T-helper 22 cell (primary cell): ENCODE results near the gene CERKL.

ENCODE experiments used
- DNase-seq: peaks from one replicate; pipeline ENCODE4 v3.0.0-alpha.2; 2020; ENCODE audit warnings: low read depth

CERKL gene

GRCh38 chr2:181628590-181629585 lies 28.0 kb downstream of the CERKL start:
- no peak for DNase-seq

- DNase-seq = no peak
Observed at GRCh38 chr2:181627545-181627944, 29.4 kb downstream of the CERKL start.

GRCh38 chr2:181626671-181627070 lies 30.2 kb downstream of the CERKL start:
- no peak for DNase-seq

DNA sequence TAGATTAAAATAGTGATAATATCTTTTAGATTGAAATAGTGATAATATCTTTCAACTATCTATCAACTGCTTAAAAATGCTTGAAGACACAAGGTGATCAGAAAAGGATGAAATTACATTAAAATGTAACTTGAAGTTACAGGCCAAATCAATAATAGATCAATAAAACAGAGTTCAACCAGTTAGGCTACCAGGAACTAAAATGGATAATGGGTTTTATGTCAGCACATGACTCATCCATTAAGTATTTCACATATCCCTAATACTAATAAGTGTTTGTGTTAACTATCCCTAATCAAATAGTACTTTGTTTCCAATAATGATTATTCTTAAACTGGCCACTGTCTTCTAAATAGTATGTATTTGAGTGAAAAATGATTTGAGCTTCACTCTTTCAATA lies 33.7 kb downstream of the CERKL start:
- DNase-seq = no peak

DNA sequence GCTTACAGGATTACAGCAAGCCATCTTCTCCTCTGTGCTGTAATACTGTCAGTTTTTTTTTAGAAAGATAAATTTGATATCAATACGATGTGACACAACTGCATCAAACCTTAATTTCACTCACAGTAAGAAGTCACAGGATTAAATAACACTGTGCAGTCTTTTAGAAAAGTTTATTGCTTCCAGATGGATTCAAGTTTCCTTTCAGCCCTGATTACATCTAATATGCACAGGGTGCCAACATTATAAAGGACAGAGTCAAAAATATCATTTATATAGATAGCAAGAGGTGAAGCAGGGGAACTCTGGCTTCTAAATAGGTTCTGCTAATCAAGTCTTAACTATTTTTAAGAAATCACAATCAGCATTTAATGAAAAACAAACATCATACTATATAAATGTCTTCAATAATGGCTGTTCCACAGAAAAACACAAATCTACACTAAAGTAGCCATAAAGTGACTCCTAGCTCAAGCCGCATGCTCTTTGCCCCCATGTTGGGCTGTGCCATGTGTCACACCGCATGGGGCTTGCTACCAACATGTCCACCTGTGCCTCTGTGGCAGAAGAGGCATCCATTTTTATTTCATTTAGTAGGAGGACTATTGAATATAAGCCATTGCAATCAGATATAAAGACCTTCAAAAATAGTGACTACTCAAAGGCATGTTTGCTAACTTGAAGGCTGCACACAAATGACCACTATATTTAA lies 35.0 kb downstream of the CERKL start:
- no peak for DNase-seq

DNA sequence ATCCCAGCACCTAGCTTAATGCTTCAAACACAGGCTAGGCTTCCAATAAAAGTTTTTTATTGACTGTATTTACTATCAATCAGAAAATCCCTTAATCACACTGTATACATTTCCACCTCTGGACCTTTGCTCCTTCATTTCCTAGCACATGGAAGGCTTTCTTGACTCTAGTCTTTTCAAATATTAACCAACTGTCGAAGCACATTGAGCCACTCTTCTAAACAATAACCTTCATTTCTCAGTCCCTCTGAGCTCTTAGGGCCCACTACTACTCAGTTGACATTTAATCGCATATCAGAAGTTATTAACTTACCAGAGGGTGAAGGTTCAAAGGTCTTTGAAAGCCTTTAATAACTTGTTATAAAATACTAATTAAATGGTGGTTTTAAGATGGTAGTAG lies 37.4 kb downstream of the CERKL start:
- no peak for DNase-seq

DNA sequence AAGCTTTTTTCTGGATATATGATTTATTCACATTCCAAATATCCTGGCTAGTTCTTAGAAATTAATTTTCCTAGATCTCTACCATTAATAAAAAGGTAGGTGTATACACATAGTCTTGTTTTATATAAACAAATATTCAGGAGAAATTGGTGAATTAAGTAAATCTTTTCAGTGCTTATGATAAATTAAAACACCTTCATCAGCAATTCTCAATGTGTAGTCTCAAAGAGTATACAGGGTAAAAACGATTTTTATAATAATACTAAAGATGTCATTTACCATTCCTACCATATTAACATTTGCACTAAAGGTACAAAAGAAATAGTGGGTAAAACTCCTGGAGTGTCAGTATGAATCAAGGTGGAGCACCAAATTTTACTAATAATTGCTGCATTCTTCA lies 40.2 kb downstream of the CERKL start:
- no peak for DNase-seq

DNA sequence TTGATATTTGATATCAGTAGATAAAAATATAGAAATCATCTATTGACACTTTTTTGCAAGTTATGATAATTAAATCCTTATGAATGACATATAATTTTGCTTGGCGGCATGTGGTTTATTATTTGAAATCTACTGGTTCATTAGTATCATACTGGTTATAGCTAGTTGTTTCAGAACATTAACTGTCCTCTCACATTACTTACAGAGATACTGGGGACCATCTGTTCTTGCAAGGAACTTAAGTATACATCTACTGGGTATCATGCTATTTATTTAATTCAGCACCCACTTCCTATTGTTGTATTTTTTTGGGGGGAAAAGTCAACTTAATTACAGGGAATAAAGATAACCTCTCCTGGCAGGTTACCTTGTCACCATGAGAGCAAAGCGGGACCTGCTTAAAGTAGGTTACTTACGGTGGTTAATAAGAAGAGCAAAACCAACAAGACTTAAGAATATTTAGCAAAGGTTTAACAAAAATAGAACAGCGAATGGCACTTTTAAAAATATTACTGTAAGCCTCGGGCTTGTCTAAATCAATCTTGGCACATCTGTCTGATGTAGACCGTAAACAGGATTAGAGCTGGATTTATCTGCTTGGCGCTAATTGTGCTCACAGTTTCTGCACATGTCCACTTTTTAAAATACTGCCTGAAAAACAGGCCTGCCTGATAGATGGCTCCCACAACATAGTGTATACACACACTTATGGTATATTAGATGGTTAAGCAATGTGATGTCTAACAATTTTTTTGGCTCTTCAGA lies 41.8 kb downstream of the CERKL start:
- DNase-seq = no peak

DNA sequence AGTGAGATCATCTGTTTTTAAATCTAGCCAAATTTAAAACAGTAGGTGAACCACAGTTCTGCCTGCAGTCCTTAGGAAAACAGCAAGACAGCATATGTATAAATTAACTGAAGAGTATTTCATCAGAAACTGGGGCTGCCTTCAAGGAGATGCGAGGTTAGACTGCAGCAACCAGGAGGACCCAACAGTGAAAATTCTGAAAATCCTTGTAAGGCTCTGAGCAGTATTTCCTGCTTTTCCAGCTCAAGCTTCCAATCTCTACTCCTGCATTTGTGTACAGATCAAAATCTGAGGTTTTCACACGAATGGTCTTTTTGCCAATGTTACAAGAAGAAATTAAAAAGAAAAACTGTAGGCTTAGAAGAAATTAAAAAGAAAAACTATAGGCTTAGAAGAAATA lies 43.7 kb downstream of the CERKL start:
- DNase-seq = no peak

- DNase-seq = no peak
Observed at GRCh38 chr2:181607629-181608590, 49.0 kb downstream of the CERKL start.

GRCh38 chr2:181605889-181606837 lies 50.7 kb downstream of the CERKL start:
- no peak for DNase-seq

DNA sequence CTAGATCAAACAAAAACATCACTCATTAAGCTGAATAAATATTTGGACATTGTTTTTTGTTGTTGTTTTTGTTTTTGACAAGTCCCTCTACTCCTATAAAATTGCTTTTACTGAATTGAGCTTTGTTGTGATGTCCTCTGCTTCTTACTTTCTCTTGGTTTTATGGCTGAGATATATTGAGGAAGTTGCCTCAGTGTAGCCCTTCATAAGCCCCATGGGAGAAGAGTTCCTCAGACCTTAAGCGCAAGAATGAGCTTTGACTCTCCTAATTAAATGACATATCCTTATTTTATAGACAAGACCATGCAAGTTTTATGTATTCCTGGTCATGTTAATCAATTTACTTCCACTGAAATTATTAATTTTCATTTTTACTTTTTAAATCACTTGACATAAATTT lies 54.9 kb downstream of the CERKL start:
- DNase-seq = no peak

GRCh38 chr2:181596556-181596955 lies 60.3 kb downstream of the CERKL start:
- no peak for DNase-seq

- no peak for DNase-seq
Observed at GRCh38 chr2:181594322-181594721, 62.6 kb downstream of the CERKL start.

DNA sequence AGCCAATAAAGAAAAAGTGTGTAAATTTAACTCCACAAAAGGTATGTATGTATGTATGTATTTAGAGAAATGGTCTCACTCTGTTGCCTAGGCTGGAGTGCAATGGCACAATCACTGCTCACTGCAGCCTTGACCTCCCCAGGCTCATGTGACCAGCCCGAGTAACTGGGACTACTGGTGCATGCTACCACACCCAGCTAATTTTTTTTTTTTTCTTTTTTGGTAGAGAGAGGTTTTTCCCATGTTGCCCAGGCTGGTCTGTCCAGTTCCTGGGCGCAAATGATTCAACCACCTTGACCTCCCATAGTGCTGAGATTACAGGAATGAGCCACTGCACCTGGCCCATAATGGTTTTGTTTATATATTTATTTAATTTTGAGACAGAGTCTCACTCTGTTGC lies 67.1 kb downstream of the CERKL start:
- no peak for DNase-seq

DNA sequence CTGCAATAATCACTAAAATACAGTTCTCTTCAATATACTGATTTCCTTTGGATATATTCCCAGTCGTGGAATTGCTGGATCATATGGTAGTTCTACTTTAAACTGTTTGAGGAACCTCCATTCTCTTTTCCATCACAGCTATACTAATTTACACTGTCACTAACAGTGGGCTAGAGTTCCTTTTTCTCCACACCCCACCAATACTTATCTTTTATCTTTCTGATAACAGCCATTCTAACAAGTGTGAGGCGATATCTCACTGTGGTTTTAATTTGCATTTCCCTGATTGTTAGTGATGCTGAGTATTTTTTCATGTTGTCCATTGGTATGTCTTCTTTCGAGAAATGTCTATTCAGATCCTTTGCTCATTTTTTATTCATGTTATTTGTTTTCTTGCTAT lies 68.4 kb downstream of the CERKL start:
- no peak for DNase-seq

DNA sequence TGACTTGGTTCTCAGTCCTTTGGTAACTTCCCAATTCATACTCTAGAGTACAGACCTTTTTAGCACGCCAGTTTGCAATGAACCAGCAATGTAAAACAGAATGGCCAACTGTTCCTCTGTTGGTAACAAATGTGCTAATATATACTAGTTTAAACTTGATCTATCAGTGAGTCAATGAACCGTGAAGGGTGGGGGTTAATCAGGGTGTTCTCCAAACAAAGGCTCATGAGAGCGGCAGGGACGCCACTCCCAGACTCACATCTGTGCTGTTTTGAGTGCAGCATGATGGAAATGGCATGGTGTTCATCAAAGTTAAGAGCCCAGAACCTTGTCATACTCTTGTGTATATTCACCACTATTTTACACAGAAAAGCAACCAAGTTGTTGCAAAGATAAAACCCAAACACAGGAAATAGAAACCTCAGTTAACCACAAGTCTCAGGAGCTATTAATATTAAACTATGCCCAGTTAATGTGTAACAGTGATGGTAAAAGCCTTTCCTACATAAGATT lies 70.3 kb downstream of the CERKL start:
- DNase-seq = no peak

DNA sequence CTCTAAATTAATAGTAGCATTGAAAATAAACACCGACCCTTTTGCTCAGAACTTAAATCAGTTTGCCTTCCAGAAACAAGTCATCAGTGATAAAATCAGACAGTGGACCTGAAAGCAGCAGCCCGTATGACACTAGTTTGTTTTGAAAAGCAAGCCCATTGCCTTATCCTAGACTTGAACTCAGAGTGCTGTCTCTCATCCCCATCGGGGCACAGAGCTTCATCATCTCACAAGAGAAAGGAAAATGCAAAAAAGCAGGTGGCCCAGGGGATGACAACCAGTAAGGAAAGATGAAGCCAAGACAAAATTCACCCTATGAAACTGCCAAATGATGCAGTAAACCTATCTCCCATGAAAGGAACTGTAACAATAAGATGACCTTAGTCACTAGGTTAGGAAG lies 71.2 kb downstream of the CERKL start:
- no peak for DNase-seq

GRCh38 chr2:181581534-181581933 lies 75.4 kb downstream of the CERKL start:
- no peak for DNase-seq

GRCh38 chr2:181578829-181579228 lies 78.1 kb downstream of the CERKL start:
- DNase-seq = no peak
